PC-9 (cell line): Measurements from ENCODE around the gene DPYSL4. TPM values are rescaled to one million over a fixed set of nuclear protein-coding genes. Genes with fewer than 3 reads are reported as not detected.

Experiments
- BruUV-seq: library from RNA; stranded (reverse); fragments of 400-500 nt; replicated peaks from 2 replicates; lab custom pipeline; 2021; lab: Mats Ljungman, UMichigan
- CTCF ChIA-PET: fragments of 300-600 bp; sonication (Branson Sonifier 250); formaldehyde crosslinking; loops from one replicate; lab custom pipeline; 2022; ENCODE audit warnings: antibody characterized with exemption; lab: Charles Lee
- POLR2A ChIA-PET: fragments of 300-600 bp; sonication (Branson Sonifier 250); formaldehyde crosslinking; loops from one replicate; lab custom pipeline; 2022; ENCODE audit warnings: antibody characterized with exemption; ENCODE audit not compliant: unreplicated experiment; lab: Charles Lee
- DNase-seq, 2 experiments: peaks; one replicate each; pipeline versions ENCODE4 v3.0.0 to v3.0.0-alpha.2; 2015 to 2022; ENCODE audit warnings: mixed read lengths in 1 of 2
- H2AFZ ChIP-seq: fragments of 200-600 bp; sonication (generic); 2 replicates; pipeline ENCODE4 v1.8.1; 2017; ENCODE audit warnings: antibody characterized with exemption
- H3F3A ChIP-seq: fragments of 200-600 bp; sonication (generic); 2 replicates; pipeline ENCODE4 v1.8.1; 2017; ENCODE audit warnings: antibody characterized with exemption, mild to moderate bottlenecking, low read depth; ENCODE audit not compliant: insufficient read depth
- H3K27ac ChIP-seq: fragments of 200-600 bp; sonication (generic); 2 replicates; pipeline ENCODE4 v1.6.1; 2016; ENCODE audit warnings: mixed run types
- H3K27me3 ChIP-seq: fragments of 200-600 bp; sonication (generic); 2 replicates; pipeline ENCODE4 v1.6.1; 2016; ENCODE audit warnings: low read depth, mixed run types; ENCODE audit not compliant: insufficient read depth
- H3K36me3 ChIP-seq: fragments of 200-600 bp; sonication (generic); 2 replicates; pipeline ENCODE4 v1.6.1; 2016; ENCODE audit warnings: low read depth, mixed run types
- H3K4me1 ChIP-seq: fragments of 200-600 bp; sonication (generic); replicated peaks from 2 replicates; pipeline ENCODE4 v1.6.1; 2016; ENCODE audit warnings: mixed run types; ENCODE audit not compliant: insufficient read depth
- H3K4me2 ChIP-seq: fragments of 200-600 bp; sonication (generic); 2 replicates; pipeline ENCODE4 v1.6.1; 2017; ENCODE audit warnings: mixed run types
- H3K4me3 ChIP-seq: fragments of 200-600 bp; sonication (generic); 2 replicates; pipeline ENCODE4 v1.6.1; 2016; ENCODE audit warnings: mixed run types
- H3K79me2 ChIP-seq: fragments of 200-600 bp; sonication (generic); 2 replicates; pipeline ENCODE4 v1.6.1; 2017; ENCODE audit warnings: low read depth, mixed run types
- H3K9me2 ChIP-seq: fragments of 200-600 bp; sonication (generic); 2 replicates; pipeline ENCODE4 v1.8.1; 2017; ENCODE audit warnings: mild to moderate bottlenecking; ENCODE audit not compliant: insufficient read depth
- H3K9me3 ChIP-seq: fragments of 200-600 bp; sonication (generic); 2 replicates; pipeline ENCODE4 v1.8.1; 2016; ENCODE audit warnings: low read depth; ENCODE audit not compliant: insufficient read depth
- H4K20me1 ChIP-seq: fragments of 200-600 bp; sonication (generic); 2 replicates; pipeline ENCODE4 v1.8.1; 2017; ENCODE audit not compliant: insufficient read depth
- EZH2 ChIP-seq: fragments of 200-600 bp; sonication (generic); IDR thresholded peaks from 2 replicates; pipeline ENCODE4 v1.8.0; 2017; ENCODE audit warnings: antibody characterized with exemption, low read depth
- intact Hi-C: fragments of 100-400 bp; cut with micrococcal nuclease; formaldehyde crosslinking; loops from one replicate; pipeline ENCODE4 v1.10.0; 2022; ENCODE audit not compliant: unreplicated experiment
- total RNA-seq: library from RNA; stranded (reverse); gene quantifications from 2 replicates; pipeline ENCODE4 v1.2.3, GENCODE V29; 2021
- TF ChIP-seq, protein P1 (sequence below): fragments of 200-600 bp; sonication (generic); conservative IDR thresholded peaks from 2 replicates; pipeline ENCODE4 v1.6.1; 2017; ENCODE audit warnings: mixed run types, antibody characterized with exemption, mild to moderate bottlenecking, moderate library complexity

Gene DPYSL4
- total RNA-seq, 1 experiment from 2014 or later: 4.8 TPM

DNA sequence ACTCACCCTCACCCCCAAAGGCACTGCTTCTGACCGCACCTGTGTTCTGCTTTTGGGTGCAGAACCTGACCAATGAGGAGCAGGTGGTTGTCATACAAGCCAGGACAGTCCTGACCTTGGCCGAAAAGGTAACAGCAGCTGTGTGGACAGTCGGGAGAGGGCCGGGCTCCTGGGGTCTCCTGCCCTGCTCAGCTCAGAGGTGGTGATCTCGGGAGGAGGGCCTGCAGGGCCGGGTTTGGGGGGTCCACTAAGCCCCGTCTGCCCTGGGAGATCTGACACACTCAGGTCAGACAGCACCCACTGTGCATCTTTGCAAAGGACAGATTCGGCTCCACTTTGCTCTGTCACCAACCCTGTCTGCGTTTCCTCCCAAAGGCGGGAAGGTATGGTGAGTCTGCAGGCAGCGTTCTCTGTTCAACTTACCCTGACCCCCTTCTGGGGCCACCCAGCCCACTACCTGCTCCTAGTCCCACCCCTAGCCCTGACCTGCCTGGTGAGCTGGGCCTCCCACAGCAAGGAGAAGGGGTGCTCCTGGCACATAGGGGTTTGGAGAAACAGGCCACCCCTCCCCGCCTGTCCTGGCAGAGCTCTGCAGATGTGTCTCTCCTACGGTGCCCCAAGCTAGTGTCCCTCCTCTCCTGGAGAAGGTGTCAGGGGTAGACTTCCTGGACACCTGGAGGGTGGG, 33.7 kb upstream of the DPYSL4 start:
- H3K27me3 ChIP-seq: no peaks in the 10 kb centered on the region
- H3K4me2 ChIP-seq: no peak overlapping the region
- ChIA-PET POLR2A (no interaction called here), CTCF (no interaction called here)
- no TSS peak for BruUV-seq
- H3K4me1 ChIP-seq: no peaks in the 10 kb centered on the region
- no peaks in the 10 kb centered on the region for H3K9me3 ChIP-seq
- H3K36me3 ChIP-seq: no peaks in the 10 kb centered on the region
- H3F3A ChIP-seq: 0 out of 2 replicates have a peak, but pooled peaks cover under 1% of the 10 kb centered on the region
- no peak overlapping the region for H3K4me3 ChIP-seq
- H4K20me1 ChIP-seq: no peaks in the 10 kb centered on the region
- intact Hi-C loops: no loop called here
- H3K27ac ChIP-seq: no peak overlapping the region
- no peaks in the 10 kb centered on the region for H3K79me2 ChIP-seq
- TF ChIP-seq, protein P1, sequence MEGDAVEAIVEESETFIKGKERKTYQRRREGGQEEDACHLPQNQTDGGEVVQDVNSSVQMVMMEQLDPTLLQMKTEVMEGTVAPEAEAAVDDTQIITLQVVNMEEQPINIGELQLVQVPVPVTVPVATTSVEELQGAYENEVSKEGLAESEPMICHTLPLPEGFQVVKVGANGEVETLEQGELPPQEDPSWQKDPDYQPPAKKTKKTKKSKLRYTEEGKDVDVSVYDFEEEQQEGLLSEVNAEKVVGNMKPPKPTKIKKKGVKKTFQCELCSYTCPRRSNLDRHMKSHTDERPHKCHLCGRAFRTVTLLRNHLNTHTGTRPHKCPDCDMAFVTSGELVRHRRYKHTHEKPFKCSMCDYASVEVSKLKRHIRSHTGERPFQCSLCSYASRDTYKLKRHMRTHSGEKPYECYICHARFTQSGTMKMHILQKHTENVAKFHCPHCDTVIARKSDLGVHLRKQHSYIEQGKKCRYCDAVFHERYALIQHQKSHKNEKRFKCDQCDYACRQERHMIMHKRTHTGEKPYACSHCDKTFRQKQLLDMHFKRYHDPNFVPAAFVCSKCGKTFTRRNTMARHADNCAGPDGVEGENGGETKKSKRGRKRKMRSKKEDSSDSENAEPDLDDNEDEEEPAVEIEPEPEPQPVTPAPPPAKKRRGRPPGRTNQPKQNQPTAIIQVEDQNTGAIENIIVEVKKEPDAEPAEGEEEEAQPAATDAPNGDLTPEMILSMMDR: no peak
- no peak for TF ChIP-seq EZH2
- no peaks in the 10 kb centered on the region for H3K9me2 ChIP-seq
- DNase-seq: no peak
- no peak overlapping the region for H2AFZ ChIP-seq

- no peak overlapping the region for H3K4me2 ChIP-seq
- ChIA-PET POLR2A (no interaction called here), CTCF (no interaction called here)
- no peaks in the 10 kb centered on the region for H4K20me1 ChIP-seq
- no peak overlapping the region for H2AFZ ChIP-seq
- no peaks in the 10 kb centered on the region for H3K9me2 ChIP-seq
- no peak overlapping the region for H3K4me3 ChIP-seq
- intact Hi-C loops: no loop called here
- H3K9me3 ChIP-seq: no peaks in the 10 kb centered on the region
- H3K36me3 ChIP-seq: no peaks in the 10 kb centered on the region
- BruUV-seq: no TSS peak
- no peaks in the 10 kb centered on the region for H3K79me2 ChIP-seq
- no peak for DNase-seq
- TF ChIP-seq EZH2: no peak
- TF ChIP-seq, protein P1: no peak
- no peak overlapping the region for H3K27ac ChIP-seq
- no peaks in the 10 kb centered on the region for H3K27me3 ChIP-seq
- H3F3A ChIP-seq: 0 out of 2 replicates have a peak, but pooled peaks cover 3% of the 10 kb centered on the region
- no peaks in the 10 kb centered on the region for H3K4me1 ChIP-seq
Measured at GRCh38 chr10:132153616-132154217, 33.0 kb upstream of the DPYSL4 start.

DNA sequence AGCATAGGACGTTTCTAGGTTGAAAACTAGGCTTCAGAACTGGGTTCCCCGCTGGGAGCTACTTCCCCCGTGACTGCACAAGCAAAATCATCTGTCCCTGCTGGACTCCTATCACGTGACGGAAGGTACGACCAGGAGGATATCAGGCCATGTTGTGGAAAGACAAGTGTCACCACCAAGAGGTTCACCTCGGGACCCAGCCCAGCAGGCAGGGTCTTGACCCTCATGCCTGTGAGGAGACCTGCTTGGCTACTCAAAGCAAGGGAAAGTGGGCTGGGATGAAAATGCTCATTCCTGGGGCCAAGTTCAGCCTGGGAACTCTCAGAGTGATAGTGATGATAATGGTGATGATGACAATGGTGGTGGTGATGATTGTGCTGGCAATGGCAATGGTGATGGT, 32.3 kb upstream of the DPYSL4 start:
- no peaks in the 10 kb centered on the region for H3K9me2 ChIP-seq
- no peak overlapping the region for H3K27ac ChIP-seq
- POLR2A ChIA-PET: no interaction called here
- TF ChIP-seq EZH2: no peak
- TF ChIP-seq, protein P1: no peak
- no peak overlapping the region for H3K4me2 ChIP-seq
- H3K4me3 ChIP-seq: no peak overlapping the region
- no peaks in the 10 kb centered on the region for H3K9me3 ChIP-seq
- intact Hi-C loops: no loop called here
- H3K27me3 ChIP-seq: no peaks in the 10 kb centered on the region
- BruUV-seq: no TSS peak
- H3K4me1 ChIP-seq: no peaks in the 10 kb centered on the region
- H3K36me3 ChIP-seq: no peaks in the 10 kb centered on the region
- DNase-seq: no peak
- H4K20me1 ChIP-seq: no peaks in the 10 kb centered on the region
- H2AFZ ChIP-seq: no peak overlapping the region
- CTCF ChIA-PET: no interaction called here
- H3K79me2 ChIP-seq: no peaks in the 10 kb centered on the region
- 0 out of 2 replicates have a peak, but pooled peaks cover 3% of the 10 kb centered on the region for H3F3A ChIP-seq
